H1 (cell line): ENCODE results near the gene TOPORS. TPM values are rescaled to one million over a fixed set of nuclear protein-coding genes. Genes with fewer than 3 reads are reported as not detected.

ENCODE experiments used
- CTCF ChIA-PET: fragments of 300-600 bp; sonication (Branson Sonifier 250); formaldehyde crosslinking; loops from one replicate; lab custom pipeline; 2021; ENCODE audit not compliant: partially characterized antibody; lab: Charles Lee
- POLR2A ChIA-PET: fragments of 300-600 bp; sonication (Branson Sonifier 250); formaldehyde crosslinking; loops from one replicate; lab custom pipeline; 2021; ENCODE audit warnings: inconsistent platforms; ENCODE audit not compliant: partially characterized antibody; lab: Charles Lee
- DNase-seq, 2 experiments: peaks; one replicate each; pipeline versions ENCODE4 v3.0.0 to v3.0.0-alpha.2; 2010 to 2022; ENCODE audit warnings: low spot score in 2 of 2, low read depth in 1 of 2, mixed read lengths in 1 of 2
- FAIRE-seq: peaks from 2 replicates; lab custom pipeline; 2011; peaks lifted over from hg19 to GRCh38; lab: Jason Lieb, UNC
- H2AFZ ChIP-seq: 2 replicates; pipeline ENCODE4 v1.8.1; 2012; ENCODE audit warnings: low read length, inconsistent platforms
- H2AK5ac ChIP-seq: 2 replicates; pipeline ENCODE4 v1.6.1; 2013; ENCODE audit warnings: low read depth, low read length
- H2BK120ac ChIP-seq: replicated peaks from 2 replicates; pipeline ENCODE3; 2013; ENCODE audit warnings: low read depth, low read length, inconsistent platforms
- H2BK12ac ChIP-seq: 2 replicates; pipeline ENCODE4 v1.6.1; 2013; ENCODE audit warnings: low read depth, low read length
- H2BK15ac ChIP-seq: 2 replicates; pipeline ENCODE4 v1.6.1; 2013; ENCODE audit warnings: low read length
- H2BK20ac ChIP-seq: 2 replicates; pipeline ENCODE4 v1.6.1; 2013; ENCODE audit warnings: low read length
- H2BK5ac ChIP-seq: 2 replicates; pipeline ENCODE4 v1.6.1; 2013; ENCODE audit warnings: low read depth, low read length
- H3K14ac ChIP-seq: 2 replicates; pipeline ENCODE4 v1.6.1; 2013; ENCODE audit warnings: inconsistent platforms; ENCODE audit not compliant: insufficient read length
- H3K18ac ChIP-seq: 2 replicates; pipeline ENCODE4 v1.6.1; 2013; ENCODE audit warnings: low read length; ENCODE audit errors: extremely low read depth
- H3K23ac ChIP-seq: 2 replicates; pipeline ENCODE4 v1.6.1; 2013; ENCODE audit warnings: inconsistent platforms; ENCODE audit not compliant: insufficient read length
- H3K23me2 ChIP-seq: 2 replicates; pipeline ENCODE4 v1.6.1; 2013; ENCODE audit warnings: low read depth, low read length
- H3K27ac ChIP-seq: 2 replicates; pipeline ENCODE4 v1.6.1; 2011; ENCODE audit warnings: low read depth, low read length, inconsistent platforms
- H3K27me3 ChIP-seq, 4 experiments: replicated peaks in 1 of 4; 1 replicate in 1 of 4; 2 replicates in 3 of 4; pipeline versions ENCODE4 v1.6.1 to v1.8.1; 2011 to 2013; ENCODE audit warnings: low read length in 3 of 4, mild to moderate bottlenecking in 3 of 4, inconsistent platforms in 2 of 4, mixed read lengths in 2 of 4, moderate library complexity in 1 of 4; ENCODE audit not compliant: control insufficient read depth in 3 of 4, insufficient read depth in 3 of 4; ENCODE audit errors: extremely low read depth in 1 of 4
- H3K36me3 ChIP-seq, 4 experiments: 2 replicates each; pipeline versions ENCODE4 v1.6.1 to v1.8.1; 2011 to 2013; ENCODE audit warnings: mild to moderate bottlenecking in 4 of 4, low read length in 3 of 4, moderate library complexity in 2 of 4, control low read depth in 1 of 4, inconsistent platforms in 1 of 4; ENCODE audit not compliant: insufficient read depth in 4 of 4, control insufficient read depth in 2 of 4
- H3K4ac ChIP-seq: replicated peaks from 2 replicates; pipeline ENCODE3; 2013; ENCODE audit warnings: low read length, low read depth, mixed read lengths, inconsistent platforms; ENCODE audit not compliant: insufficient read length
- H3K4me1 ChIP-seq, 4 experiments: replicated peaks in 1 of 4; 1 replicate in 1 of 4; 2 replicates in 3 of 4; pipeline versions ENCODE4 v1.6.1 to v1.8.1; 2011 to 2013; ENCODE audit warnings: low read length in 3 of 4, inconsistent platforms in 2 of 4, mixed read lengths in 1 of 4; ENCODE audit not compliant: insufficient read depth in 4 of 4, control insufficient read depth in 3 of 4
- H3K4me2 ChIP-seq, 2 experiments: 2 replicates each; pipeline versions ENCODE4 v1.6.1 to v1.8.1; 2011 to 2013; ENCODE audit warnings: low read depth in 2 of 2, low read length in 2 of 2, control low read depth in 1 of 2, inconsistent platforms in 1 of 2, mild to moderate bottlenecking in 1 of 2; ENCODE audit not compliant: insufficient read depth in 1 of 2
- H3K4me3 ChIP-seq, 4 experiments: fragments of 200-600, 300-600 bp in 1 of 4; sonication (generic), shearing (Covaris generic), sonication (Bioruptor Twin) in 1 of 4; 2 replicates each; pipeline versions ENCODE4 v1.5.1 to v1.8.1; 2011 to 2016; ENCODE audit warnings: low read length in 4 of 4, low read depth in 3 of 4, control low read depth in 2 of 4, inconsistent platforms in 2 of 4, mild to moderate bottlenecking in 2 of 4, mixed read lengths in 1 of 4, moderate library complexity in 1 of 4; ENCODE audit not compliant: insufficient read depth in 2 of 4; ENCODE audit errors: extremely low read depth in 1 of 4
- H3K56ac ChIP-seq: replicated peaks from 2 replicates; pipeline ENCODE3; 2013; ENCODE audit warnings: low read depth, mild to moderate bottlenecking, mixed read lengths, low read length, inconsistent platforms; ENCODE audit not compliant: insufficient read length
- H3K79me1 ChIP-seq: 2 replicates; pipeline ENCODE4 v1.6.1; 2013; ENCODE audit warnings: low read depth, low read length, control low read depth
- H3K79me2 ChIP-seq, 2 experiments: 2 replicates each; pipeline versions ENCODE4 v1.6.1 to v1.8.1; 2012 to 2013; ENCODE audit warnings: low read length in 2 of 2, mild to moderate bottlenecking in 2 of 2, inconsistent platforms in 1 of 2; ENCODE audit not compliant: insufficient read depth in 2 of 2, control insufficient read depth in 1 of 2
- H3K9ac ChIP-seq, 4 experiments: replicated peaks in 1 of 4; 1 replicate in 1 of 4; 2 replicates in 3 of 4; pipeline versions ENCODE4 v1.6.1 to v1.8.1; 2011 to 2013; ENCODE audit warnings: low read depth in 3 of 4, low read length in 3 of 4, control low read depth in 2 of 4, mild to moderate bottlenecking in 2 of 4, moderate library complexity in 2 of 4, inconsistent platforms in 1 of 4; ENCODE audit errors: extremely low read depth in 1 of 4
- H3K9me3 ChIP-seq, 2 experiments: 2 replicates each; pipeline versions ENCODE4 v1.6.1 to v1.8.1; 2012 to 2013; ENCODE audit warnings: mild to moderate bottlenecking in 2 of 2, moderate library complexity in 2 of 2, control low read depth in 1 of 2, inconsistent platforms in 1 of 2, low read depth in 1 of 2, low read length in 1 of 2, mixed read lengths in 1 of 2; ENCODE audit not compliant: insufficient read depth in 2 of 2
- H4K20me1 ChIP-seq, 2 experiments: replicated peaks in 1 of 2; 2 replicates each; pipeline versions ENCODE3 to v1.8.1; 2011 to 2013; ENCODE audit warnings: inconsistent platforms in 2 of 2, low read length in 2 of 2, mild to moderate bottlenecking in 1 of 2; ENCODE audit not compliant: insufficient read depth in 2 of 2, control insufficient read depth in 1 of 2
- H4K5ac ChIP-seq: 2 replicates; pipeline ENCODE4 v1.6.1; 2013; ENCODE audit warnings: low read length, low read depth, mixed read lengths, inconsistent platforms; ENCODE audit not compliant: insufficient read length
- H4K8ac ChIP-seq: 2 replicates; pipeline ENCODE4 v1.8.0; 2013; ENCODE audit warnings: mild to moderate bottlenecking, moderate library complexity, low read length, inconsistent platforms; ENCODE audit not compliant: insufficient read depth; ENCODE audit errors: extremely low read depth
- H4K91ac ChIP-seq: replicated peaks from 2 replicates; pipeline ENCODE3; 2013; ENCODE audit warnings: low read length, mixed read lengths, inconsistent platforms; ENCODE audit not compliant: insufficient read length
- GABPA ChIP-seq: IDR thresholded peaks from 2 replicates; pipeline ENCODE4 v1.6.1; 2011; ENCODE audit warnings: mild to moderate bottlenecking, low read length, moderate library complexity, borderline replicate concordance; ENCODE audit not compliant: insufficient read depth
- SP1 ChIP-seq: IDR thresholded peaks from 2 replicates; pipeline ENCODE4 v1.6.1; 2011; ENCODE audit warnings: low read depth, low read length
- SP2 ChIP-seq: IDR thresholded peaks from 2 replicates; pipeline ENCODE4 v1.6.1; 2012; ENCODE audit warnings: mild to moderate bottlenecking, low read length, inconsistent platforms
- SRF ChIP-seq: IDR thresholded peaks from 2 replicates; pipeline ENCODE4 v1.6.1; 2011; ENCODE audit warnings: mild to moderate bottlenecking, low read depth, low read length, moderate library complexity
- SUZ12 ChIP-seq: fragments of 200-600 bp; sonication (generic); IDR thresholded peaks from 2 replicates; pipeline ENCODE4 v1.6.1; 2012; ENCODE audit warnings: mild to moderate bottlenecking, inconsistent platforms, low read length, moderate library complexity, mixed read lengths
- TBP ChIP-seq: IDR thresholded peaks from 2 replicates; pipeline ENCODE4 v1.6.1; 2011; ENCODE audit warnings: low read depth, low read length, improper control_type of control experiment
- WGBS, 2 experiments: shearing (Covaris generic) in 1 of 2; methylation state at CpG; one replicate each; pipeline versions ENCODE4 v1.1.6 to v1.1.7; 2013 to 2015; ENCODE audit warnings: low lambda C conversion rate in 2 of 2, mixed read lengths in 2 of 2, inconsistent platforms in 1 of 2, low coverage in 1 of 2, missing lambda C conversion rate in 1 of 2; ENCODE audit not compliant: insufficient replicate concordance in 2 of 2, insufficient coverage in 1 of 2, insufficient read length in 1 of 2; ENCODE audit errors: extremely low coverage in 1 of 2, missing lambda C conversion rate in 1 of 2; 5-methylcytosine and 5-hydroxymethylcytosine counted together
- polyA plus RNA-seq, 7 experiments: library from polyadenylated mRNA; depleted of rRNA in 3 of 7; stranded (reverse) in 5 of 7; unstranded in 2 of 7; fragments of >200 nt in 5 of 7; fragments of 200-250 nt in 2 of 7; gene quantifications; 1 replicate in 5 of 7; 2 replicates in 1 of 7; 4 replicates in 1 of 7; pipeline versions ENCODE4 v1.2.1 to v1.2.3, GENCODE V29; 2011 to 2013; ENCODE audit warnings: missing spikeins in 2 of 7, mixed read lengths in 2 of 7
- total RNA-seq: library from RNA; stranded (reverse); fragmentation: NEBNext Ultra II Directional; extraction: Animal tissue kit (Norgen Biotek cat#: 25700); gene quantifications from 2 replicates; pipeline ENCODE4 v1.2.1, GENCODE V29; 2021

TOPORS gene
- total and polyA plus RNA-seq, 2 of the 8 experiments (the other 6 are each of a cell fraction or from before 2014, with no cell fraction given), result 10.3 to 30.7 TPM

DNA sequence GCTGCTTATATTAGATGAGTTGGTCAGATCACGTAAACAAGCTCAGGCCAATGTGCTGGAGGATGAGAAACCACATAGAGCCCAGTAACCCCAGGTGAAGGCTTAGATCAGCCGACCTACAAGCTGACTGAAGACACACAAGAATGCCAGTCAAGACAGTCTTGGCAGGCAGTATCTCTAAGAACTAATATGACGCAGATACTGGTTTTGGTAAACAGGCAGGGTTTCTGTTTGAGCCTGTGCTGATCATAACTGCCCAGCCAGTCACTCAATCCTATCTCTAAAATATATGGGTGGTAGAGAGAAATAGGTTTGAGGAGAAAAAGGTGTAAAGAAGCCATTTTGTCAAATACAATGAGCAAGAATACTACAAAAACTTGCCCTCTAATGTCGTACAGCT, 18.6 kb downstream of the TOPORS start:
- Histone ChIP-seq H3K36me3 (peaks cover 0 to 4% (median 0%) of the 10 kb centered on the region in 4 experiments; a peak in 2 of 8 replicates), H3K18ac (no peak overlapping the region), H3K27ac (no peak overlapping the region), H3K4me1 (no peaks in the 10 kb centered on the region), H2BK20ac (no peak overlapping the region), H3K4me3 (no peak overlapping the region), H2BK15ac (no peak overlapping the region), H3K14ac (no peak overlapping the region), H4K20me1 (peaks cover 0 to 4% of the 10 kb centered on the region in 2 experiments), H4K8ac (no peak overlapping the region), H2AK5ac (no peak overlapping the region), H3K79me2 (no peaks in the 10 kb centered on the region), H3K4me2 (no peak overlapping the region), H3K4ac (no peak overlapping the region), H2AFZ (no peak overlapping the region), H3K79me1 (no peaks in the 10 kb centered on the region), H4K5ac (no peak overlapping the region), H4K91ac (no peak overlapping the region), H2BK5ac (no peak overlapping the region), H3K9me3 (no peaks in the 10 kb centered on the region), H3K9ac (no peak overlapping the region), H2BK120ac (no peak overlapping the region), H3K23ac (no peak overlapping the region), H3K23me2 (no peaks in the 10 kb centered on the region), H2BK12ac (no peak overlapping the region), H3K27me3 (no peaks in the 10 kb centered on the region), H3K56ac (no peak overlapping the region)
- 93% methylated on average over 4 of the region's 4 CpGs; no CpG with 5 or more reads in 1 of the 2 experiments for WGBS, 2 experiments
- TF ChIP-seq SP2, result no peak
- TF ChIP-seq SP1, result no peak
- no peak for TF ChIP-seq SRF
- TF ChIP-seq TBP, result no peak
- no peak for TF ChIP-seq SUZ12
- no peak for TF ChIP-seq GABPA
- ChIA-PET POLR2A (interaction anchor here (3.3 kb wide), 1 partner anchor 11 kb away, joined by 11 read pairs; no protein-coding TSS in a partner anchor), CTCF (interaction anchor here (1.1 to 2.5 kb wide), 7 partner anchors 8 to 155 kb away, joined by 3 to 10 read pairs (median 3); partner anchors contain the start of gene RIGI)
- FAIRE-seq, result no peak
- no peak for DNase-seq
